ENCODE measurements around the gene BRD7. TPM values are rescaled to one million over a fixed set of nuclear protein-coding genes. Genes with fewer than 3 reads are reported as not detected.

Gene BRD7
- total and polyA plus RNA-seq, 2 of the 13 experiments (the other 11 are each of a cell fraction or from before 2014, with no cell fraction given), result 82.3 to 149 TPM

DNA sequence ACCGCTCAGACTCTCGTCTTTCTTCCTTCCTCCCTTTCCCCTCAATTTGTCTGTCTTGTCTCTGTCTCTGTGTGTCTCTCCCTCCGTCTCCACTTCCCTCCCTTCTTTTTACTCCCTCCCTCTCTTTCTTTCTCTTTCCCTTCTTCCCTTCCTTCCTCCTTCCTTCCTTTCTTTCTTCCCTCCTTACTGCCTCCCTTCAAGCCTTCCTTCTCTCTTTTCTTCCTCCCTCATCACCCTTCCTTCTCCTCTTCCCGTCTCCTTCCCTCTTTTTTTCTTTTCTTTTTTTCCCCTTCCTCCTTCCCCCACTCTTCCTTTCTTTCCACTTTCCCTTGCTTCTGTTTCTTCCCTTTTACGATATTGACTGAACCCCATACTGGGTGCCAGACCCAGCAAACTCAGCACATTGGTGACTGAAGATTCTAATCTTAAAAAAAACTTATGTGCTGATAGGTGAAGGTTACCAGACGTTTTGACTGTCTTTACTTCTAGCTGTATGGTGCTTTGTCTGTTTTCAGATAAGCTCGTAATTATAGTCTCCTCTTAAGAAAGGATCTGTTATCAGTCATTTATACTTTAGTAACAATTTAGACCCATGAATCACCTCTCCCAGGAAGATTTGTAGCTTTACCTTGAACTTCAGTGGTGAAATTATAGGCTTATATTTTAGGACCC is 481 bp upstream of the BRD7 start:
- BruUV-seq (replicated peaks), result TSS peak; percentile 66
- WGBS (ENCODE audit: low lambda C conversion rate), result 31% methylated on average over 7 of the region's 7 CpGs
- H3K4me1 ChIP-seq (ENCODE audit: insufficient read depth, low read length), result peaks cover 79% of the 10 kb centered on the region
- DNase-seq (ENCODE audit: low spot score) (no peak), ATAC-seq (no peak), FAIRE-seq (no peak)
- no peaks in the 10 kb centered on the region; the same call in 1 of the 2 replicates for H4K20me1 ChIP-seq (ENCODE audit: insufficient read depth, low read length)
- H3K79me2 ChIP-seq (ENCODE audit: insufficient read depth, low read length), result peaks cover 40% of the 10 kb centered on the region
- intact Hi-C loops (cut with micrococcal nuclease; ENCODE audit: unreplicated experiment) (loop anchor here (5.0 kb wide), 1 partner anchor 738 kb away; no protein-coding TSS in a partner anchor), in situ Hi-C loops (cut with HindIII; ENCODE audit: extremely low pct_ligation_motif_present, low pct_unique_long_range_greater_than_20kb) (loop anchor here (10.0 to 25.0 kb wide), 2 partner anchors 124 to 332 kb away; partner anchors contain the start of gene CNEP1R1)
- ChIA-PET POLR2A (interaction anchor here (0.6 to 1.5 kb wide), 3 partner anchors 296 to 350 kb away, joined by 3 to 4 read pairs (median 4); no protein-coding TSS in a partner anchor), CTCF (ENCODE audit: low intra/inter-chr PET ratio, low total read pairs) (no interaction called here)
- H2AFZ ChIP-seq (ENCODE audit: low read length), result peak overlapping the region; percentile 85
- peaks cover 4% of the 10 kb centered on the region; the same call in 1 of the 2 replicates for H3K9me3 ChIP-seq (ENCODE audit: low read length)
- H3K27me3 ChIP-seq (ENCODE audit: control insufficient read depth in 1 of 2, insufficient read depth in 2 of 2, low read length in 2 of 2), result no peaks in the 10 kb centered on the region; a peak in 1 of 5 replicates
- H3K9ac ChIP-seq (ENCODE audit: insufficient read depth, low read depth, low read length), result no peak overlapping the region
- peaks cover 2 to 21% of the 10 kb centered on the region in 2 experiments; a peak in 3 of 5 replicates for H3K36me3 ChIP-seq (replicated peaks in 1 of 2; ENCODE audit: control insufficient read depth in 1 of 2, insufficient read depth in 2 of 2, low read length in 2 of 2)
- H3K27ac ChIP-seq (ENCODE audit: extremely low read length, insufficient read depth, low read length), result no peak overlapping the region
- peak overlapping the region; percentile 78 for H3K4me2 ChIP-seq (ENCODE audit: low read depth, low read length)
- peak overlapping the region in 2 of 3 experiments; percentile 41 to 45; a peak in 3 of 6 replicates for H3K4me3 ChIP-seq (replicated peaks in 1 of 3; ENCODE audit: insufficient read depth in 1 of 3, low read depth in 2 of 3, low read length in 3 of 3)
- TF ChIP-seq ETV6 (CRISPR knock-in tag; conservative IDR thresholded peaks at IDR 0.05) (no peak), ZNF501 (CRISPR knock-in tag; IDR thresholded peaks at IDR 0.05) (no peak), SP1 (IDR thresholded peaks at IDR 0.05) (0 out of 2 replicates have a peak, but pooled peaks have one; percentile 63), SP1 (CRISPR knock-in tag; IDR thresholded peaks at IDR 0.05) (peak; percentile 9; the same call in 1 of the 2 replicates), ZNF282 (IDR thresholded peaks at IDR 0.05; ENCODE audit: partially characterized antibody) (peak; percentile 79), IKZF1 (IDR thresholded peaks at IDR 0.05) (peak; percentile 83; the same call in 1 of the 2 replicates), NBN (conservative IDR thresholded peaks at IDR 0.05) (peak; percentile 83; the same call in 1 of the 2 replicates), NONO (IDR thresholded peaks at IDR 0.05) (0 out of 2 replicates have a peak, but pooled peaks have one; percentile 88), NONO (CRISPR knock-in tag; conservative IDR thresholded peaks at IDR 0.05) (no peak)
- TF ChIP-seq, protein P1, sequence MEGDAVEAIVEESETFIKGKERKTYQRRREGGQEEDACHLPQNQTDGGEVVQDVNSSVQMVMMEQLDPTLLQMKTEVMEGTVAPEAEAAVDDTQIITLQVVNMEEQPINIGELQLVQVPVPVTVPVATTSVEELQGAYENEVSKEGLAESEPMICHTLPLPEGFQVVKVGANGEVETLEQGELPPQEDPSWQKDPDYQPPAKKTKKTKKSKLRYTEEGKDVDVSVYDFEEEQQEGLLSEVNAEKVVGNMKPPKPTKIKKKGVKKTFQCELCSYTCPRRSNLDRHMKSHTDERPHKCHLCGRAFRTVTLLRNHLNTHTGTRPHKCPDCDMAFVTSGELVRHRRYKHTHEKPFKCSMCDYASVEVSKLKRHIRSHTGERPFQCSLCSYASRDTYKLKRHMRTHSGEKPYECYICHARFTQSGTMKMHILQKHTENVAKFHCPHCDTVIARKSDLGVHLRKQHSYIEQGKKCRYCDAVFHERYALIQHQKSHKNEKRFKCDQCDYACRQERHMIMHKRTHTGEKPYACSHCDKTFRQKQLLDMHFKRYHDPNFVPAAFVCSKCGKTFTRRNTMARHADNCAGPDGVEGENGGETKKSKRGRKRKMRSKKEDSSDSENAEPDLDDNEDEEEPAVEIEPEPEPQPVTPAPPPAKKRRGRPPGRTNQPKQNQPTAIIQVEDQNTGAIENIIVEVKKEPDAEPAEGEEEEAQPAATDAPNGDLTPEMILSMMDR (CRISPR knock-in tag; IDR thresholded peaks at IDR 0.05), result no peak
- TF ChIP-seq, protein P2, sequence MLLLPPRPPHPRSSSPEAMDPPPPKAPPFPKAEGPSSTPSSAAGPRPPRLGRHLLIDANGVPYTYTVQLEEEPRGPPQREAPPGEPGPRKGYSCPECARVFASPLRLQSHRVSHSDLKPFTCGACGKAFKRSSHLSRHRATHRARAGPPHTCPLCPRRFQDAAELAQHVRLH (CRISPR knock-in tag; IDR thresholded peaks at IDR 0.05; ENCODE audit: borderline replicate concordance, low read depth), result no peak
- TF ChIP-seq, protein P3, sequence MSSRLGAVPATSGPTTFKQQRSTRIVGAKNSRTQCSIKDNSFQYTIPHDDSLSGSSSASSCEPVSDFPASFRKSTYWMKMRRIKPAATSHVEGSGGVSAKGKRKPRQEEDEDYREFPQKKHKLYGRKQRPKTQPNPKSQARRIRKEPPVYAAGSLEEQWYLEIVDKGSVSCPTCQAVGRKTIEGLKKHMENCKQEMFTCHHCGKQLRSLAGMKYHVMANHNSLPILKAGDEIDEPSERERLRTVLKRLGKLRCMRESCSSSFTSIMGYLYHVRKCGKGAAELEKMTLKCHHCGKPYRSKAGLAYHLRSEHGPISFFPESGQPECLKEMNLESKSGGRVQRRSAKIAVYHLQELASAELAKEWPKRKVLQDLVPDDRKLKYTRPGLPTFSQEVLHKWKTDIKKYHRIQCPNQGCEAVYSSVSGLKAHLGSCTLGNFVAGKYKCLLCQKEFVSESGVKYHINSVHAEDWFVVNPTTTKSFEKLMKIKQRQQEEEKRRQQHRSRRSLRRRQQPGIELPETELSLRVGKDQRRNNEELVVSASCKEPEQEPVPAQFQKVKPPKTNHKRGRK (CRISPR knock-in tag; IDR thresholded peaks at IDR 0.05), result peak; percentile 100

All from HepG2 (cell line).